OCI-LY3 (cell line): ENCODE results near the gene SPATA6L.

Experiments
- H2AFZ ChIP-seq: fragments of 200-600, 300-600 bp; shearing (Covaris generic); 2 replicates; pipeline ENCODE4 v1.6.0; 2014; ENCODE audit warnings: antibody characterized with exemption, low read depth, low read length
- H3K27ac ChIP-seq: fragments of 200-600, 300-600 bp; sonication (generic); 2 replicates; pipeline ENCODE4 v1.5.1; 2014; ENCODE audit warnings: mild to moderate bottlenecking, low read length, moderate library complexity, mixed read lengths
- H3K27me3 ChIP-seq: fragments of 200-600, 300-600 bp; sonication (generic); 2 replicates; pipeline ENCODE4 v1.6.1; 2014; ENCODE audit warnings: low read depth, low read length, mixed read lengths
- H3K36me3 ChIP-seq: fragments of 200-600, 300-600 bp; sonication (generic); replicated peaks from 2 replicates; pipeline ENCODE3; 2014; ENCODE audit warnings: low read depth, low read length, mixed read lengths
- H3K4me1 ChIP-seq: fragments of 300-600, 200-600 bp; sonication (generic); 2 replicates; pipeline ENCODE4 v1.6.1; 2014; ENCODE audit warnings: low read length, mixed read lengths
- H3K4me2 ChIP-seq: fragments of 200-600, 300-600 bp; sonication (generic); 2 replicates; pipeline ENCODE4 v1.6.1; 2014; ENCODE audit warnings: low read length, mixed read lengths
- H3K4me3 ChIP-seq: fragments of 300-600, 200-600 bp; sonication (generic); 2 replicates; pipeline ENCODE4 v1.5.1; 2014; ENCODE audit warnings: antibody characterized with exemption, mild to moderate bottlenecking, low read length, moderate library complexity
- H3K79me2 ChIP-seq: fragments of 300-600, 200-600 bp; shearing (Covaris generic); 2 replicates; pipeline ENCODE4 v1.6.1; 2014; ENCODE audit warnings: mild to moderate bottlenecking, low read length, mixed read lengths
- H3K9ac ChIP-seq: fragments of 300-600, 200-600 bp; shearing (Covaris generic); 2 replicates; pipeline ENCODE4 v1.6.0; 2014; ENCODE audit warnings: mild to moderate bottlenecking, low read length, moderate library complexity
- H3K9me3 ChIP-seq: fragments of 200-600, 300-600 bp; shearing (Covaris generic); 2 replicates; pipeline ENCODE4 v1.6.1; 2014; ENCODE audit warnings: low read length, mixed read lengths; ENCODE audit not compliant: insufficient read depth
- H4K20me1 ChIP-seq: fragments of 200-600, 300-600 bp; sonication (generic); 2 replicates; pipeline ENCODE4 v1.6.1; 2016; ENCODE audit warnings: low read length, mixed read lengths; ENCODE audit not compliant: insufficient read depth
- EZH2phosphoT487 ChIP-seq: fragments of 200-600 bp; shearing (Covaris generic); IDR thresholded peaks from 2 replicates; pipeline ENCODE4 v1.6.1; 2018; ENCODE audit warnings: antibody characterized with exemption, mixed run types, low read depth
- TF ChIP-seq, protein P1 (sequence below): fragments of 200-600, 300-600 bp; sonication (generic); IDR thresholded peaks from 2 replicates; pipeline ENCODE4 v1.5.1; 2014; ENCODE audit warnings: antibody characterized with exemption, low read length, low read depth

SPATA6L gene

GRCh38 chr9:4669890-4670289, 3.6 kb upstream of the SPATA6L start:
- H3K27ac ChIP-seq, result no peak overlapping the region
- no peaks in the 10 kb centered on the region for H3K27me3 ChIP-seq
- no peak overlapping the region for H3K9ac ChIP-seq
- no peaks in the 10 kb centered on the region for H3K79me2 ChIP-seq
- TF ChIP-seq, protein P1, sequence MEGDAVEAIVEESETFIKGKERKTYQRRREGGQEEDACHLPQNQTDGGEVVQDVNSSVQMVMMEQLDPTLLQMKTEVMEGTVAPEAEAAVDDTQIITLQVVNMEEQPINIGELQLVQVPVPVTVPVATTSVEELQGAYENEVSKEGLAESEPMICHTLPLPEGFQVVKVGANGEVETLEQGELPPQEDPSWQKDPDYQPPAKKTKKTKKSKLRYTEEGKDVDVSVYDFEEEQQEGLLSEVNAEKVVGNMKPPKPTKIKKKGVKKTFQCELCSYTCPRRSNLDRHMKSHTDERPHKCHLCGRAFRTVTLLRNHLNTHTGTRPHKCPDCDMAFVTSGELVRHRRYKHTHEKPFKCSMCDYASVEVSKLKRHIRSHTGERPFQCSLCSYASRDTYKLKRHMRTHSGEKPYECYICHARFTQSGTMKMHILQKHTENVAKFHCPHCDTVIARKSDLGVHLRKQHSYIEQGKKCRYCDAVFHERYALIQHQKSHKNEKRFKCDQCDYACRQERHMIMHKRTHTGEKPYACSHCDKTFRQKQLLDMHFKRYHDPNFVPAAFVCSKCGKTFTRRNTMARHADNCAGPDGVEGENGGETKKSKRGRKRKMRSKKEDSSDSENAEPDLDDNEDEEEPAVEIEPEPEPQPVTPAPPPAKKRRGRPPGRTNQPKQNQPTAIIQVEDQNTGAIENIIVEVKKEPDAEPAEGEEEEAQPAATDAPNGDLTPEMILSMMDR, result no peak
- TF ChIP-seq EZH2phosphoT487, result no peak
- no peak overlapping the region for H3K4me2 ChIP-seq
- no peak overlapping the region for H3K4me3 ChIP-seq
- no peaks in the 10 kb centered on the region for H3K9me3 ChIP-seq
- no peaks in the 10 kb centered on the region for H4K20me1 ChIP-seq
- H2AFZ ChIP-seq, result no peak overlapping the region
- H3K4me1 ChIP-seq, result no peaks in the 10 kb centered on the region
- no peaks in the 10 kb centered on the region for H3K36me3 ChIP-seq

DNA sequence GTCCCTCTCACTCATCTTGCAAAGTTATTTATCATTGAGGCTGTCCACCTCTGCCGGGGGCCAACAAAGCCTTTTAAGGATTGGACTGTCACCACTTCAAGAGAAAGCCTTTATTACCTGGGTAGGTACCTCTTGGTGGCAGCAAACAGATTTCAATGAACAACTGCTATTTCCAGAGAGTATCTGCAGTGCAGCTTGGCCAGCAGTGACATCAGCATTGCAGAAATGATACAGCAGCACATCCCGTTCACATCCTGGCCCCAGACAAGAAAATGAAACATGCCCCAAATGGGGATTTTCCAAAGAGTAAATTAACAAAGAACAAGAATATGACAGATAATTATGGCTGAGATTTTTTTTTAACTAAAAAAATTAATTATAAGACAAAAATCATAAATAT, 2.3 kb upstream of the SPATA6L start:
- Histone ChIP-seq H3K4me2 (no peak overlapping the region), H3K27ac (no peak overlapping the region), H3K79me2 (no peaks in the 10 kb centered on the region), H3K27me3 (no peaks in the 10 kb centered on the region), H3K9me3 (no peaks in the 10 kb centered on the region), H2AFZ (no peak overlapping the region), H4K20me1 (no peaks in the 10 kb centered on the region), H3K4me3 (no peak overlapping the region), H3K9ac (no peak overlapping the region), H3K4me1 (no peaks in the 10 kb centered on the region), H3K36me3 (no peaks in the 10 kb centered on the region)
- no peak for TF ChIP-seq EZH2phosphoT487
- TF ChIP-seq, protein P1, result no peak

DNA sequence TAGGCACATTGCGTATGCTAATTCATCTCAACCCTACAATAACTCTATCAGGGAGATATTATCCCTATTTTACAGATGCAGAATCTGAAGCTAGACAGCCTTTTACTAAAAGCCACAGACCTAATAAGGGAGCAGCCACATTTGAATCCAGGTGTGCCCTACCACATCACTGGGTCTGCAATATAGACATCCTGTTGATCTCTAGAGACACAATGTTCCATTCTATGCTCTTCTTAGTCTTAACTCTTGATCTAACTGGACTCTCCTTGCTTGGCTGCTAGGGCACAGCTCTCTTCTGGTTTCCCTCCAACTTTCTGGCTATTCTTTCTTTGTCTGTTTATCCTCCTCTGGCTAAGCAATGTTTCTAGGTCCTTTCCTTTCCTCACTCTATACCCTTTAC, 1.4 kb upstream of the SPATA6L start:
- Histone ChIP-seq H3K27me3 (no peaks in the 10 kb centered on the region), H3K4me2 (no peak overlapping the region), H3K79me2 (peaks cover 2% of the 10 kb centered on the region; the same call in 1 of the 2 replicates), H3K9ac (no peak overlapping the region), H3K4me3 (no peak overlapping the region), H4K20me1 (no peaks in the 10 kb centered on the region), H2AFZ (no peak overlapping the region), H3K27ac (no peak overlapping the region), H3K4me1 (peaks cover 8% of the 10 kb centered on the region), H3K9me3 (no peaks in the 10 kb centered on the region), H3K36me3 (no peaks in the 10 kb centered on the region)
- TF ChIP-seq EZH2phosphoT487, result no peak
- TF ChIP-seq, protein P1, result no peak

GRCh38 chr9:4665357-4665756, 923 bp downstream of the SPATA6L start:
- TF ChIP-seq, protein P1, result no peak
- TF ChIP-seq EZH2phosphoT487, result no peak

More at GRCh38 chr9:4665357-4665756, 923 bp downstream of the SPATA6L start:
- H3K4me3 ChIP-seq, result no peak overlapping the region
- H3K9ac ChIP-seq, result no peak overlapping the region
- no peak overlapping the region for H2AFZ ChIP-seq
- H3K9me3 ChIP-seq, result no peaks in the 10 kb centered on the region
- no peak overlapping the region for H3K4me2 ChIP-seq
- no peaks in the 10 kb centered on the region for H3K27me3 ChIP-seq
- no peak overlapping the region for H3K27ac ChIP-seq
- no peaks in the 10 kb centered on the region for H3K36me3 ChIP-seq
- no peaks in the 10 kb centered on the region for H4K20me1 ChIP-seq
- peaks cover 12% of the 10 kb centered on the region for H3K4me1 ChIP-seq
- H3K79me2 ChIP-seq, result peaks cover 6% of the 10 kb centered on the region; the same call in 1 of the 2 replicates
